Erythroblast (primary cell): ENCODE results near the gene KRTAP12-3.

Source experiments
- GATA1 ChIP-seq: IDR thresholded peaks from 2 replicates; pipeline ENCODE4 v1.6.1; 2011; ENCODE audit warnings: low read depth, mild to moderate bottlenecking, control low read depth, low read length, moderate library complexity
- POLR2A ChIP-seq: IDR thresholded peaks from 2 replicates; pipeline ENCODE4 v1.6.1; 2011; ENCODE audit warnings: mild to moderate bottlenecking, low read length

GRCh38 chr21:44647222-44647552 is 10.5 kb upstream of the KRTAP12-3 start:
- TF ChIP-seq POLR2A: no peak
- TF ChIP-seq GATA1: no peak
